ENCODE results near the gene P3H3.

Gene P3H3

GRCh38 chr12:6827982-6828780 lies at the start of gene P3H3:
Gene P3H3, plus strand, starts transcription at chr12:6828407. Its CDS starts 34 bp downstream, at chr12:6828441.
- DNase-seq (ENCODE audit: low read depth): peak; percentile 24

GRCh38 chr12:6778574-6779550 lies 49.3 kb upstream of the P3H3 start:
- DNase-seq (ENCODE audit: low read depth): peak; percentile 81

- no peak for DNase-seq (ENCODE audit: low read depth)
Observed at GRCh38 chr12:6779708-6780432, 48.3 kb upstream of the P3H3 start.

DNA sequence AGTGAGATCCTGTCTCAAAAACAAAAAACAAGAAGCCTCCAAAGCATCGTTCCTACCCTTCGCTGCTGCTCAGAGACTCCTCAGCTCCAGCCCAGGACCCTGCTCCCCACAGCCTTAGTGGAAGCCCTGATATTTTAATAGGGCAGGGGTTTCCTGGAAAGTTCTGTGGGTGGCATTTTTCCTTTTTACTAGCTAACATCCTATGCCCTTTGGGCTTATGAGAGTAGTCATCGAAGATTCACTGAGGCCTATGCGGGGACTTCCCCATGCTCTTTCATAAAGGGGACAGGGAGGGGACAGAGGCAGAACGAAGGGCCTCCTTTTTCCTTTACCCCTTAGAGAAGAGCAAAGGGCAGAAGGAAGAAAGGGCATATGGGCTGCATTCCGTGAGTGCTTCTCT lies 47.6 kb upstream of the P3H3 start:
- DNase-seq (ENCODE audit: low read depth): no peak

GRCh38 chr12:6782119-6782518 lies 46.1 kb upstream of the P3H3 start:
- DNase-seq (ENCODE audit: low read depth): no peak

- no peak for DNase-seq (ENCODE audit: low read depth)
Observed at GRCh38 chr12:6782850-6783566, 45.2 kb upstream of the P3H3 start.

- no peak for DNase-seq (ENCODE audit: low read depth)
Observed at GRCh38 chr12:6783828-6784227, 44.4 kb upstream of the P3H3 start.

DNA sequence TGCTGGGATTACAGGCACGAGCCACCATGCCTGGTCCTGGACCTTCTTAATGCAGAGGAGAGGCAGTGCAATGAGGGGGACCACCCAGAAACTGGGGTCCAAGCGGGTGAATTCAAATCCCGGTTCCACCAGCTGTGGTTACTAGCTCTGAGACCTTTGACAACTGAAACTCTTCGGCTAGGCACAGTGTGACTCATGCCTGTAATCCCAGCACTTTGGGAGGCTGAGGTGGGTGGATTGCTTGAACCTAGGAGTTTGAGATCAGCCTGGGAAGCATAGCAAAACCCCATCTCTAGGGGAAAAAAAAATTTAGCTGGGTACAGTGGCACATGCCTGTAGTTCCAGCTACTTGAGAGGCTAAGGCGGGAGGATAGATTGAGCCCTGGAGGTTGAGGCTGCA lies 43.9 kb upstream of the P3H3 start:
- DNase-seq (ENCODE audit: low read depth): no peak

GRCh38 chr12:6784761-6785160 lies 43.4 kb upstream of the P3H3 start:
- DNase-seq (ENCODE audit: low read depth): no peak

DNA sequence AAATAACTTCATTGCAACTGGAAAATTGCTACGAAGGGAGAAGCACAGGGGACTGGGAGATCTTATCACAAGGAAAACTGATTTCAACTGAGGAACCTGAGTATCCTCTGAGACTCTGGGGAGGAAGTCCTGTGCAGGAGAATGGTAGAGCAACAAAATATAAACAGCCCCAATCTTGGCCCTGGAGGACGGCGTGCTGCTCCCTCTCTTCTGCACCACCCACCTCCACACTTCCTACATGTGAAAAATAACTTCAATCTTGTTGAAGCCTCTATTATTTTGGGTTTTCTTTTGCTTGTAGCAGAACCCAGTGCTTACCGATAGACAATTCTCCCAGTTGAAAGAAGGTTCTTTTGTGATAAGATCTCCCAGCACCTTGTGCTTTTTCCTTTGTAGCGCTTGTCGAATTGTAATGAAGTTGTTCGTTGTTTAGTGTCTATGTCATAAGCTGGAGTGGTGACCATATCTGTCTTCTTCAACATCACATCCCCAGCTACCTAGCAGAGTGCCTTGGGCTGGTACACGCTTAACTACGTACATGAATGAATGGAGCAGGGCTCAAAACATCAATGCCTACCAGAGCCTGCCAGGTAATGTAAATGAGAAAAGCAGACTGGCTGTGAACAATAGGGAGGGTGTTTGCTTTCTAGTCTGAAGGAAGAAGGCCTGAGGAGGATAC lies 41.7 kb upstream of the P3H3 start:
- DNase-seq (ENCODE audit: low read depth): no peak

DNA sequence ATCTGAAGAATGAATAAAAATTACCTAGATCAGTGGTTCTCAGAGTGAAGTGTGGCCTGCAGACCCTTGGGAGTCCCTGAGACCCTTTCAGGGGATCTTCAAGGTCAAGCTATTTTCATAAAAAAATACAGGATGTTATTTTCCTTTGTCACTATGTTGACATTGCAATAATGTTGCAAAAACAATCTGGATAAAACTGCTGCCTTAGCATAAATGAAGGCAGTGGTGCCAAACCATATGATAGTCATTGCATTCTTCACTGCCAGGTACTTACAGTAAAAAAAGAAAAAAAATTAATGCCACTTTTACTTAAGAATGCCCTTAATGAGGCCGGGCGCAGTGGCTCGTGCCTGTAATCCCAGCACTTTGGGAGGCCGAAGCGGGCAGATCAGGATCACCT lies 40.9 kb upstream of the P3H3 start:
- no peak for DNase-seq (ENCODE audit: low read depth)

DNA sequence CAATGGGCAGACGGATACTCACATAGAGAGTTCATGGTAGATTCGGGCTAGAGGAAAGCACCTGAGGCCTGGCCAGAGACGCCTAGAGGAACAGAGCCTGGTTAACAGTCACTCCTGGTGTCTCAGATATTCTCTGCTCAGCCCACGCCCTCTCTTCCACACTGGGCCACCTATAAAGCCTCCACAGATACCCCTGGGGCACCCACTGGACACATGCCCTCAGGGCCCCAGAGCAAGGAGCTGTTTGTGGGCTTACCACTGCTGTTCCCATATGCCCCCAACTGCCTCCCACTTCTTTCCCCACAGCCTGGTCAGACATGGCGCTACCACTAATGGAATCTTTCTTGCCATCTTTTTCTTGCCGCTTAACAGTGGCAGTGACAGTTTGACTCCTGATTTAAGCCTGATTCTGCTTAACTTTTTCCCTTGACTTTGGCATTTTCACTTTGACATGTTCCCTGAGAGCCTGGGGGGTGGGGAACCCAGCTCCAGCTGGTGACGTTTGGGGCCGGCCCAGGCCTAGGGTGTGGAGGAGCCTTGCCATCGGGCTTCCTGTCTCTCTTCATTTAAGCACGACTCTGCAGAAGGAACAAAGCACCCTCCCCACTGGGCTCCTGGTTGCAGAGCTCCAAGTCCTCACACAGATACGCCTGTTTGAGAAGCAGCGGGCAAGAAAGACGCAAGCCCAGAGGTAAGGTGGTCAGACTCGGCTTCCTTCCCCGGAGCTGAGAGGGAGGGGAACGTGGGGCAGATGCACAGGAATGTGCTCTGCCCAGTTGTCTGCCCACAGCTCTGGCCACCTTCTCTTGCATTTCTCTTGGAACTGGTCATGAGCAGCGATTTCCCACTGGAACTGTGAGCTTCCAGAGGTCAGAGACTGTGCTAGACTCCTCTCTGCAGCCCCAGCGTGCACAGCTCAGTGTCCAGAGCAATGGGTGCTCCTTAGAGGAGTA lies 39.0 kb upstream of the P3H3 start, which contains the start of gene CD4:
Gene CD4, plus strand, starts transcription at position 557 of the 953 bp plus-strand sequence. CDS start 10,611 bp downstream, outside the sequence.
- no peak for DNase-seq (ENCODE audit: low read depth)

GRCh38 chr12:6790496-6791150 lies 37.6 kb upstream of the P3H3 start:
- no peak for DNase-seq (ENCODE audit: low read depth)

GRCh38 chr12:6791931-6792520 lies 36.2 kb upstream of the P3H3 start:
- DNase-seq (ENCODE audit: low read depth): no peak

GRCh38 chr12:6792522-6793201 lies 35.5 kb upstream of the P3H3 start:
- no peak for DNase-seq (ENCODE audit: low read depth)

DNA sequence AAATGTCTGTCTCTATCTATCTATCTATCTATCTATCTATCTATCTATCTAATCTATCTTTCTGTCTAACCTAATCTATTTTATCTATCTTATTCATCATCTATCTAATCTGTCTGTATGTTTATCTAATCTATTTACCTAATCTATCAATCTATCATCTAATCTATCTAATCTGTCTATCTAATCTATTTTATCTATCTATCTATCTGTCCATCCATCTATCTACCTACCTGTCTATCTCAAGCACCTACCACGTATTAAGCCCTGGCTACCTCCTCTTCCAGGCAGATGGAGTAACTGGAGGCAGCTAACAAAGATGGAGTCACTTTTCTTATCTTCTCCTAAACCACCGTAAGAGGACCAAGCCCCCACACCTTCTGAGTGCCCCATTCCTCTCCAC lies 33.1 kb upstream of the P3H3 start:
- DNase-seq (ENCODE audit: low read depth): no peak

DNA sequence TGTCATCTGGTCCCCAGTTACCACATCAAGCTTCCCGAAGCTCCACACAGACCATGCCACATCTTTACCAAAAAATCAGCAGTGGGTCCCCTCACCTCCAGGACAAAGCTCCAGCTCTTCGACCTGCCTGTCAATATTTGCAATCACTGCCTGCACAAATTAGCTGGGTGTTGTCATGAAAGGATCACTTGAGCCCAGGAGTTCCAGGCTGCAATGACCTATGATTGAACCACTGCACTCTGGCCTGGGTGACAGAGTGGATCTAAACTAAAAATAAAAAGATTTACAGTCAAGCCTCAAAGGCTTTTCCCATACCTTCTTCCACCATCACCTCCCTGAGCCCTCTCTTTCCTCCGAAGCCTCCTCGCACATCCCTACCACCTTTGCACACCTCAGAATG lies 31.6 kb upstream of the P3H3 start:
- DNase-seq (ENCODE audit: low read depth): no peak

DNA sequence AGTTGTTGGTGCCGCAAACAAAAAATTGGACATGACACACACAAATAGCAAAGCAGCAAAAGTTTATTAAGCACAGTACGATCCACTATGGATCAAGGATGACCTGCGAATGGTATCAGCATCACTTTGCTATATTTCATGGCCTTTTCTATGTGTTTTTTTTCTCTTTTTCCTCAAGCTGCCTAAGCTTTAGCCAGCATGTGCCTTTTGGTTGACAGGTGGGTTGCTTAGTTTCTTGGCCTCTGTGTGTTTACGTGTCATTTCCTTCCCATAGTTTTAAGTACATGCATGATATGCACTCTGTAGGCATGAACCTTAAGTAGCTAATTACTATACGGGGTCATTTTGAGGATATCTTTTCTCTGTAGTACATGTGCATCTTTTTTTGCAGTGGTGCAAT lies 29.1 kb upstream of the P3H3 start:
- no peak for DNase-seq (ENCODE audit: low read depth)

Data from stromal cell of bone marrow (primary cell).